Measurements from ENCODE around the gene ABCA13. TPM values are rescaled to one million over a fixed set of nuclear protein-coding genes. Genes with fewer than 3 reads are reported as not detected.

Gene ABCA13
- total and polyA plus RNA-seq, 2 donors (not counting 3 experiments of a cell fraction or from before 2014, with no cell fraction given): 0.01 to 0.11 TPM

DNA sequence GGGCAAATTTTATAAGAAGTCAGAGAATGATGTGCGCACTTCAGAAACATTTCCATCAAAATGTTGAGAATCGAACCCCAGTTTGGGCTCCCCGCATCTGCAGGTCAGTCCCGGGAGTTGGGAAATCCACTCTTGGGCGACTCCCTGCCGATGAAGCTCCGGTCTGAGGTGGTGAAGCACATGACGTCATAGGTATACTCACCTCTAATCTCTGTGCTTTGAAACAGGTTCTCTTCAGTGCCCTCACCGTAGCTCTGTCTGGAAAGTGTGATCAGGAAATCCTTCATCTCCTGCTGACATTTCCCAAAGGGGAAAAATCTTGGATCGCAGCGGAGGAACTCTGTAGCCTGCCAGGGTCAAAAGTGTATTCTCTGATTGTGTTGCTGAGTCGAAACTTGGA, 138.5 kb downstream of the ABCA13 start:
- Histone ChIP-seq H3K9me1 (replicated peaks; ENCODE audit: control insufficient read depth, extremely low read depth, insufficient read depth, low read length) (no peaks in the 10 kb centered on the region), H3K36me3 (ENCODE audit: control insufficient read depth in 2 of 2, extremely low read depth in 1 of 2, insufficient read depth in 2 of 2, low read length in 2 of 2) (no peaks in the 10 kb centered on the region), H3K9me3 (replicated peaks; ENCODE audit: control insufficient read depth, insufficient read depth, low read length) (no peaks in the 10 kb centered on the region), H3K27me3 (ENCODE audit: control insufficient read depth in 2 of 2, insufficient read depth in 2 of 2, low read length in 2 of 2) (no peaks in the 10 kb centered on the region), H3K79me2 (ENCODE audit: control insufficient read depth, insufficient read depth, low read length) (no peaks in the 10 kb centered on the region), H2AFZ (ENCODE audit: low read depth, low read length) (no peak overlapping the region), H3K4me1 (ENCODE audit: control insufficient read depth, extremely low read depth, insufficient read depth, low read length) (no peaks in the 10 kb centered on the region), H3K4me2 (ENCODE audit: insufficient read depth, low read length) (no peak overlapping the region), H3K4me3 (replicated peaks in 1 of 3; ENCODE audit: insufficient read depth in 1 of 3, low read depth in 1 of 3, low read length in 3 of 3) (no peak overlapping the region), H3K27ac (ENCODE audit: insufficient read depth, low read depth, low read length) (no peak overlapping the region), H3K9ac (replicated peaks; ENCODE audit: extremely low read depth, insufficient read depth, low read length) (no peak overlapping the region), H4K20me1 (replicated peaks; ENCODE audit: control insufficient read depth, extremely low read depth, insufficient read depth, low read length) (no peaks in the 10 kb centered on the region)
- ChIA-PET CTCF (interaction anchor here (3.6 kb wide), 1 partner anchor 10 kb away, joined by 18 read pairs; no protein-coding TSS in a partner anchor), POLR2A (no interaction called here)
- BruUV-seq (replicated peaks): no TSS peak
- dilution Hi-C loops (cut with MboI; ENCODE audit: extremely low pct_ligation_motif_present, low sequenced_read_pairs) (no loop called here), intact Hi-C loops (cut with micrococcal nuclease) (no loop called here)
- FAIRE-seq (no peak), DNase-seq (ENCODE audit: low read depth, low spot score) (no peak)
- no peak for TF ChIP-seq POLR2A (IDR thresholded peaks at IDR 0.05; ENCODE audit: low read depth, low read length)
- no peak for TF ChIP-seq JUN (IDR thresholded peaks at IDR 0.05; ENCODE audit: borderline replicate concordance, insufficient read depth, insufficient read length, low read depth)
- TF ChIP-seq MYC (IDR thresholded peaks at IDR 0.05; ENCODE audit: low read depth, low read length): no peak
- TF ChIP-seq, protein P1, sequence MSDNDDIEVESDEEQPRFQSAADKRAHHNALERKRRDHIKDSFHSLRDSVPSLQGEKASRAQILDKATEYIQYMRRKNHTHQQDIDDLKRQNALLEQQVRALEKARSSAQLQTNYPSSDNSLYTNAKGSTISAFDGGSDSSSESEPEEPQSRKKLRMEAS (IDR thresholded peaks at IDR 0.05; ENCODE audit: insufficient read depth, insufficient read length): no peak
- no peak for TF ChIP-seq FOS (IDR thresholded peaks at IDR 0.05; ENCODE audit: borderline replicate concordance, insufficient read depth, low read length)
- TF ChIP-seq, protein P2, sequence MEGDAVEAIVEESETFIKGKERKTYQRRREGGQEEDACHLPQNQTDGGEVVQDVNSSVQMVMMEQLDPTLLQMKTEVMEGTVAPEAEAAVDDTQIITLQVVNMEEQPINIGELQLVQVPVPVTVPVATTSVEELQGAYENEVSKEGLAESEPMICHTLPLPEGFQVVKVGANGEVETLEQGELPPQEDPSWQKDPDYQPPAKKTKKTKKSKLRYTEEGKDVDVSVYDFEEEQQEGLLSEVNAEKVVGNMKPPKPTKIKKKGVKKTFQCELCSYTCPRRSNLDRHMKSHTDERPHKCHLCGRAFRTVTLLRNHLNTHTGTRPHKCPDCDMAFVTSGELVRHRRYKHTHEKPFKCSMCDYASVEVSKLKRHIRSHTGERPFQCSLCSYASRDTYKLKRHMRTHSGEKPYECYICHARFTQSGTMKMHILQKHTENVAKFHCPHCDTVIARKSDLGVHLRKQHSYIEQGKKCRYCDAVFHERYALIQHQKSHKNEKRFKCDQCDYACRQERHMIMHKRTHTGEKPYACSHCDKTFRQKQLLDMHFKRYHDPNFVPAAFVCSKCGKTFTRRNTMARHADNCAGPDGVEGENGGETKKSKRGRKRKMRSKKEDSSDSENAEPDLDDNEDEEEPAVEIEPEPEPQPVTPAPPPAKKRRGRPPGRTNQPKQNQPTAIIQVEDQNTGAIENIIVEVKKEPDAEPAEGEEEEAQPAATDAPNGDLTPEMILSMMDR (IDR thresholded peaks at IDR 0.05; ENCODE audit: extremely low read depth in 1 of 2, insufficient read depth in 1 of 2, low read depth in 1 of 2, low read length in 2 of 2): no peak
- no peak for TF ChIP-seq GATA2 (IDR thresholded peaks at IDR 0.05; ENCODE audit: insufficient read depth, insufficient read length, low read depth, low read length)
- no peak for TF ChIP-seq POLR2AphosphoS5 (IDR thresholded peaks at IDR 0.05; ENCODE audit: insufficient read depth, low read depth, low read length)
- TF ChIP-seq EZH2 (IDR thresholded peaks at IDR 0.05; ENCODE audit: borderline replicate concordance, low read depth, low read length, severe bottlenecking): no peak
